ENCODE results near the gene RILPL2.
"Not testable (repeated sequence)": the region's sequence is repeated elsewhere in the genome, so short reads cannot be mapped to it uniquely, and the experiment has no call there.

Gene RILPL2

GRCh38 chr12:123436017-123436964 is at the start of gene RILPL2:
TSS of gene RILPL2 (minus strand) at chr12:123436684. CDS start at chr12:123436420, 264 bp downstream.
- H3K4me1 ChIP-seq: peaks cover 46% of the 10 kb centered on the region
- no peaks in the 10 kb centered on the region for H3K9me3 ChIP-seq
- no peaks in the 10 kb centered on the region for H3K27me3 ChIP-seq
- peak within 1 kb of the TSS; percentile 88 for H3K9ac ChIP-seq
- H3K4me2 ChIP-seq: peak within 1 kb of the TSS; percentile 90
- peak within 1 kb of the TSS; percentile 96 for H3K27ac ChIP-seq
- H3K36me3 ChIP-seq: peaks cover 16% of the 10 kb centered on the region
- H4K20me1 ChIP-seq: peaks cover 46% of the 10 kb centered on the region
- no peak for TF ChIP-seq Cebpa-rat (IDR thresholded peaks at IDR 0.05)
- peak within 1 kb of the TSS; percentile 94 for H3K4me3 ChIP-seq

- Histone ChIP-seq H3K27ac (no peak overlapping the region), H3K4me1 (peaks cover 28% of the 10 kb centered on the region), H3K36me3 (no peaks in the 10 kb centered on the region), H3K9ac (no peak overlapping the region), H3K4me3 (no peak overlapping the region), H3K4me2 (no peak overlapping the region), H3K9me3 (no peaks in the 10 kb centered on the region), H4K20me1 (0 out of 2 replicates have a peak, but pooled peaks cover 8% of the 10 kb centered on the region), H3K27me3 (peaks cover 6% of the 10 kb centered on the region; the same call in 1 of the 2 replicates)
- no peak for TF ChIP-seq Cebpa-rat (IDR thresholded peaks at IDR 0.05)
Measured at GRCh38 chr12:123485756-123486155, 49.3 kb upstream of the RILPL2 start.

GRCh38 chr12:123483602-123484248 is 47.2 kb upstream of the RILPL2 start:
- no peak overlapping the region for H3K4me3 ChIP-seq
- no peak overlapping the region for H3K9ac ChIP-seq
- H4K20me1 ChIP-seq: 0 out of 2 replicates have a peak, but pooled peaks cover 8% of the 10 kb centered on the region
- peaks cover 18% of the 10 kb centered on the region for H3K4me1 ChIP-seq
- H3K27me3 ChIP-seq: peaks cover 3% of the 10 kb centered on the region; the same call in 1 of the 2 replicates
- H3K4me2 ChIP-seq: peak overlapping the region; percentile 76
- no peaks in the 10 kb centered on the region for H3K9me3 ChIP-seq
- no peak overlapping the region for H3K27ac ChIP-seq
- peaks cover 6% of the 10 kb centered on the region; the same call in 1 of the 2 replicates for H3K36me3 ChIP-seq
- no peak for TF ChIP-seq Cebpa-rat (IDR thresholded peaks at IDR 0.05)

- no peak overlapping the region for H3K27ac ChIP-seq
- no peak for TF ChIP-seq Cebpa-rat (IDR thresholded peaks at IDR 0.05)
- H3K27me3 ChIP-seq: peaks cover 3% of the 10 kb centered on the region; the same call in 1 of the 2 replicates
- 0 out of 2 replicates have a peak, but pooled peaks cover 8% of the 10 kb centered on the region for H4K20me1 ChIP-seq
- no peak overlapping the region for H3K4me3 ChIP-seq
- H3K4me1 ChIP-seq: peaks cover 22% of the 10 kb centered on the region
- H3K9me3 ChIP-seq: no peaks in the 10 kb centered on the region
- no peak overlapping the region for H3K4me2 ChIP-seq
- H3K9ac ChIP-seq: no peak overlapping the region
- peaks cover 8% of the 10 kb centered on the region; the same call in 1 of the 2 replicates for H3K36me3 ChIP-seq
Measured at GRCh38 chr12:123482876-123483275, 46.4 kb upstream of the RILPL2 start.

- H3K27ac ChIP-seq, H3K4me2 ChIP-seq, H3K4me3 ChIP-seq: not testable (repeated sequence)
Measured at GRCh38 chr12:123481251-123481650, 44.8 kb upstream of the RILPL2 start.

GRCh38 chr12:123479442-123480180 is 43.1 kb upstream of the RILPL2 start:
- H3K4me2 ChIP-seq: no peak overlapping the region
- no peak overlapping the region for H3K9ac ChIP-seq
- H3K27ac ChIP-seq: no peak overlapping the region
- peaks cover 3% of the 10 kb centered on the region; the same call in 1 of the 2 replicates for H3K27me3 ChIP-seq
- H3K36me3 ChIP-seq: peaks cover 22% of the 10 kb centered on the region
- TF ChIP-seq Cebpa-rat (IDR thresholded peaks at IDR 0.05): no peak
- no peaks in the 10 kb centered on the region for H3K9me3 ChIP-seq
- peaks cover 28% of the 10 kb centered on the region for H3K4me1 ChIP-seq
- H4K20me1 ChIP-seq: peaks cover 18% of the 10 kb centered on the region; the same call in 1 of the 2 replicates
- H3K4me3 ChIP-seq: no peak overlapping the region

More at GRCh38 chr12:123481251-123481650, 44.8 kb upstream of the RILPL2 start:
- Histone ChIP-seq H4K20me1 (peaks cover 14% of the 10 kb centered on the region; the same call in 1 of the 2 replicates), H3K36me3 (peaks cover 13% of the 10 kb centered on the region; the same call in 1 of the 2 replicates), H3K4me1 (peaks cover 30% of the 10 kb centered on the region)
- not testable (repeated sequence) for H3K9ac ChIP-seq, H3K9me3 ChIP-seq, H3K27me3 ChIP-seq

- TF ChIP-seq Cebpa-rat (IDR thresholded peaks at IDR 0.05): no peak
- no peaks in the 10 kb centered on the region; the same call in 1 of the 2 replicates for H3K27me3 ChIP-seq
- H3K27ac ChIP-seq: no peak overlapping the region
- H4K20me1 ChIP-seq: peaks cover 25% of the 10 kb centered on the region
- no peaks in the 10 kb centered on the region for H3K9me3 ChIP-seq
- H3K9ac ChIP-seq: no peak overlapping the region
- no peak overlapping the region for H3K4me3 ChIP-seq
- peaks cover 25% of the 10 kb centered on the region for H3K36me3 ChIP-seq
- peaks cover 20% of the 10 kb centered on the region for H3K4me1 ChIP-seq
- no peak overlapping the region for H3K4me2 ChIP-seq
Measured at GRCh38 chr12:123478762-123479161, 42.3 kb upstream of the RILPL2 start.

- TF ChIP-seq Cebpa-rat (IDR thresholded peaks at IDR 0.05): no peak
- Histone ChIP-seq H3K36me3 (peaks cover 26% of the 10 kb centered on the region), H3K4me2 (peak overlapping the region; percentile 7; the same call in 1 of the 2 replicates), H3K9ac (no peak overlapping the region), H3K4me3 (no peak overlapping the region), H4K20me1 (peaks cover 24% of the 10 kb centered on the region), H3K4me1 (peaks cover 13% of the 10 kb centered on the region), H3K9me3 (no peaks in the 10 kb centered on the region), H3K27ac (no peak overlapping the region), H3K27me3 (no peaks in the 10 kb centered on the region; the same call in 1 of the 2 replicates)
Measured at GRCh38 chr12:123478069-123478468, 41.6 kb upstream of the RILPL2 start.

- Histone ChIP-seq H4K20me1 (peaks cover 51% of the 10 kb centered on the region), H3K9ac (no peak overlapping the region), H3K27me3 (no peaks in the 10 kb centered on the region), H3K4me2 (no peak overlapping the region; the same call in 1 of the 2 replicates), H3K4me3 (no peak overlapping the region), H3K9me3 (no peaks in the 10 kb centered on the region), H3K27ac (no peak overlapping the region), H3K36me3 (peaks cover 54% of the 10 kb centered on the region), H3K4me1 (peaks cover 12% of the 10 kb centered on the region)
- no peak for TF ChIP-seq Cebpa-rat (IDR thresholded peaks at IDR 0.05)
Measured at GRCh38 chr12:123475246-123475703, 38.8 kb upstream of the RILPL2 start.

Measured in BLaER1 (cell line).